GM12891 (cell line): ENCODE data around the gene C1QTNF12.

Experiments used
- POLR2A ChIP-seq: IDR thresholded peaks from 2 replicates; pipeline ENCODE4 v1.6.1; 2011; ENCODE audit warnings: low read depth, low read length, control low read depth
- TAF1 ChIP-seq: IDR thresholded peaks from 2 replicates; pipeline ENCODE4 v1.6.1; 2011; ENCODE audit warnings: low read depth, low read length, control low read depth

- TF ChIP-seq POLR2A, result no peak
- TF ChIP-seq TAF1, result no peak
These were observed 49.9 kb downstream of the C1QTNF12 start for GRCh38 chr1:1196431-1197187.
